ENCODE results near the gene NCAPG2.

NCAPG2 gene

GRCh38 chr7:158584407-158584806, 120.2 kb downstream of the NCAPG2 start:
- Histone ChIP-seq H3K27ac (no peak overlapping the region), H3K27me3 (ENCODE audit: control insufficient read depth, insufficient read depth, low read length) (no peaks in the 10 kb centered on the region), H2AFZ (no peak overlapping the region), H3K4me3 (ENCODE audit: low read depth, low read length) (no peak overlapping the region), H3K4me2 (ENCODE audit: low read length) (no peak overlapping the region), H3K9ac (no peak overlapping the region), H3K79me2 (no peaks in the 10 kb centered on the region), H3K36me3 (ENCODE audit: control insufficient read depth, insufficient read depth, low read length) (no peaks in the 10 kb centered on the region), H3K9me3 (ENCODE audit: control insufficient read depth, low read length) (no peaks in the 10 kb centered on the region), H3K4me1 (no peaks in the 10 kb centered on the region)
- TF ChIP-seq CTCF (IDR thresholded peaks at IDR 0.05): no peak

- no peaks in the 10 kb centered on the region for H3K36me3 ChIP-seq (ENCODE audit: control insufficient read depth, insufficient read depth, low read length)
- H2AFZ ChIP-seq: no peak overlapping the region
- H3K4me1 ChIP-seq: no peaks in the 10 kb centered on the region
- no peaks in the 10 kb centered on the region for H3K27me3 ChIP-seq (ENCODE audit: control insufficient read depth, insufficient read depth, low read length)
- H3K79me2 ChIP-seq: no peaks in the 10 kb centered on the region
- no peaks in the 10 kb centered on the region for H3K9me3 ChIP-seq (ENCODE audit: control insufficient read depth, low read length)
- no peak overlapping the region for H3K9ac ChIP-seq
- H3K27ac ChIP-seq: no peak overlapping the region
- H3K4me2 ChIP-seq (ENCODE audit: low read length): no peak overlapping the region
- H3K4me3 ChIP-seq (ENCODE audit: low read depth, low read length): no peak overlapping the region
- TF ChIP-seq CTCF (IDR thresholded peaks at IDR 0.05): no peak
Observed at GRCh38 chr7:158583810-158584209, 120.8 kb downstream of the NCAPG2 start.

GRCh38 chr7:158583143-158583542, 121.5 kb downstream of the NCAPG2 start:
- TF ChIP-seq CTCF (IDR thresholded peaks at IDR 0.05): no peak

GRCh38 chr7:158582089-158582456, 122.5 kb downstream of the NCAPG2 start:
- H3K27ac ChIP-seq: no peak overlapping the region
- TF ChIP-seq CTCF (IDR thresholded peaks at IDR 0.05): no peak
- H3K4me3 ChIP-seq (ENCODE audit: low read depth, low read length): no peak overlapping the region
- H3K9ac ChIP-seq: no peak overlapping the region
- no peak overlapping the region for H3K4me2 ChIP-seq (ENCODE audit: low read length)
- H3K9me3 ChIP-seq (ENCODE audit: control insufficient read depth, low read length): no peaks in the 10 kb centered on the region
- H3K4me1 ChIP-seq: no peaks in the 10 kb centered on the region
- no peaks in the 10 kb centered on the region for H3K79me2 ChIP-seq
- no peaks in the 10 kb centered on the region for H3K36me3 ChIP-seq (ENCODE audit: control insufficient read depth, insufficient read depth, low read length)
- H2AFZ ChIP-seq: no peak overlapping the region
- no peaks in the 10 kb centered on the region for H3K27me3 ChIP-seq (ENCODE audit: control insufficient read depth, insufficient read depth, low read length)

More at GRCh38 chr7:158583143-158583542, 121.5 kb downstream of the NCAPG2 start:
- H3K27ac ChIP-seq: no peak overlapping the region
- H3K9ac ChIP-seq: no peak overlapping the region
- no peak overlapping the region for H3K4me3 ChIP-seq (ENCODE audit: low read depth, low read length)
- H3K27me3 ChIP-seq (ENCODE audit: control insufficient read depth, insufficient read depth, low read length): no peaks in the 10 kb centered on the region
- no peaks in the 10 kb centered on the region for H3K9me3 ChIP-seq (ENCODE audit: control insufficient read depth, low read length)
- H3K79me2 ChIP-seq: no peaks in the 10 kb centered on the region
- H3K4me1 ChIP-seq: no peaks in the 10 kb centered on the region
- H2AFZ ChIP-seq: no peak overlapping the region
- no peaks in the 10 kb centered on the region for H3K36me3 ChIP-seq (ENCODE audit: control insufficient read depth, insufficient read depth, low read length)
- no peak overlapping the region for H3K4me2 ChIP-seq (ENCODE audit: low read length)

GRCh38 chr7:158581440-158582088, 123.0 kb downstream of the NCAPG2 start:
- Histone ChIP-seq H3K36me3 (ENCODE audit: control insufficient read depth, insufficient read depth, low read length) (no peaks in the 10 kb centered on the region), H3K9me3 (ENCODE audit: control insufficient read depth, low read length) (no peaks in the 10 kb centered on the region), H3K27me3 (ENCODE audit: control insufficient read depth, insufficient read depth, low read length) (no peaks in the 10 kb centered on the region), H3K4me2 (ENCODE audit: low read length) (no peak overlapping the region), H3K4me1 (no peaks in the 10 kb centered on the region), H3K9ac (no peak overlapping the region), H2AFZ (no peak overlapping the region), H3K79me2 (no peaks in the 10 kb centered on the region), H3K4me3 (ENCODE audit: low read depth, low read length) (no peak overlapping the region), H3K27ac (no peak overlapping the region)
- TF ChIP-seq CTCF (IDR thresholded peaks at IDR 0.05): no peak
